Left ventricle myocardium inferior (tissue), 1 donor: ENCODE data around the gene IL12RB1. TPM values are rescaled to one million over a fixed set of nuclear protein-coding genes. Genes with fewer than 3 reads are reported as not detected.
A peak's percentile ranks its signal among the peaks of the same experiment; 100 is the strongest.

Experiments
- DNase-seq: peaks from one replicate; pipeline ENCODE4 v3.0.0-alpha.2; 2020
- H3K27ac ChIP-seq: fragments of 200-600 bp; replicated peaks from 2 replicates; pipeline ENCODE4 v1.8.0; 2021
- H3K27me3 ChIP-seq: fragments of 200-600 bp; 2 replicates; pipeline ENCODE4 v1.8.0; 2021; ENCODE audit warnings: low read depth
- H3K36me3 ChIP-seq: fragments of 200-600 bp; 2 replicates; pipeline ENCODE4 v1.8.0; 2021
- H3K4me1 ChIP-seq: fragments of 200-600 bp; 2 replicates; pipeline ENCODE4 v1.8.0; 2021
- H3K4me3 ChIP-seq: fragments of 200-600 bp; 2 replicates; pipeline ENCODE4 v1.8.0; 2021; ENCODE audit warnings: mild to moderate bottlenecking, moderate library complexity
- H3K9me3 ChIP-seq: fragments of 200-600 bp; replicated peaks from 2 replicates; pipeline ENCODE4 v1.8.0; 2021
- intact Hi-C: fragments of 100-400 bp; cut with micrococcal nuclease; formaldehyde crosslinking; loops from one replicate; pipeline ENCODE4 v1.11.0; 2022
- total RNA-seq: library from RNA; stranded (reverse); fragmentation: NEBNext Ultra II Directional; extraction: Animal tissue kit (Norgen Biotek cat#: 25700); gene quantifications from one replicate; pipeline ENCODE4 v1.2.1, GENCODE V29; 2021
- TF ChIP-seq, protein P1 (sequence below): fragments of 200-600 bp; IDR thresholded peaks from 2 replicates; pipeline ENCODE4 v1.8.0; 2021; ENCODE audit warnings: antibody characterized with exemption, mild to moderate bottlenecking, borderline replicate concordance
- donor health status: DM: no; HTN: yes; CAD: no; lungs with severe emphysema.

Gene IL12RB1
- total RNA-seq, 1 donor from 2014 or later, result 0.44 TPM

GRCh38 chr19:18017275-18018083, 69.3 kb downstream of the IL12RB1 start:
- TF ChIP-seq, protein P1, sequence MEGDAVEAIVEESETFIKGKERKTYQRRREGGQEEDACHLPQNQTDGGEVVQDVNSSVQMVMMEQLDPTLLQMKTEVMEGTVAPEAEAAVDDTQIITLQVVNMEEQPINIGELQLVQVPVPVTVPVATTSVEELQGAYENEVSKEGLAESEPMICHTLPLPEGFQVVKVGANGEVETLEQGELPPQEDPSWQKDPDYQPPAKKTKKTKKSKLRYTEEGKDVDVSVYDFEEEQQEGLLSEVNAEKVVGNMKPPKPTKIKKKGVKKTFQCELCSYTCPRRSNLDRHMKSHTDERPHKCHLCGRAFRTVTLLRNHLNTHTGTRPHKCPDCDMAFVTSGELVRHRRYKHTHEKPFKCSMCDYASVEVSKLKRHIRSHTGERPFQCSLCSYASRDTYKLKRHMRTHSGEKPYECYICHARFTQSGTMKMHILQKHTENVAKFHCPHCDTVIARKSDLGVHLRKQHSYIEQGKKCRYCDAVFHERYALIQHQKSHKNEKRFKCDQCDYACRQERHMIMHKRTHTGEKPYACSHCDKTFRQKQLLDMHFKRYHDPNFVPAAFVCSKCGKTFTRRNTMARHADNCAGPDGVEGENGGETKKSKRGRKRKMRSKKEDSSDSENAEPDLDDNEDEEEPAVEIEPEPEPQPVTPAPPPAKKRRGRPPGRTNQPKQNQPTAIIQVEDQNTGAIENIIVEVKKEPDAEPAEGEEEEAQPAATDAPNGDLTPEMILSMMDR, result no peak
- H3K4me3 ChIP-seq, result no peak overlapping the region
- peaks cover 28% of the 10 kb centered on the region for H3K36me3 ChIP-seq
- H3K27me3 ChIP-seq, result no peaks in the 10 kb centered on the region
- intact Hi-C loops, result no loop called here
- no peak for DNase-seq
- peaks cover 100% of the 10 kb centered on the region for H3K4me1 ChIP-seq
- peak overlapping the region; percentile 98 for H3K27ac ChIP-seq
- H3K9me3 ChIP-seq, result no peaks in the 10 kb centered on the region

GRCh38 chr19:18016209-18016910, 70.4 kb downstream of the IL12RB1 start:
- intact Hi-C loops, result no loop called here
- peaks cover 99% of the 10 kb centered on the region for H3K4me1 ChIP-seq
- H3K27me3 ChIP-seq, result no peaks in the 10 kb centered on the region
- H3K27ac ChIP-seq, result peak overlapping the region; percentile 98
- no peak overlapping the region for H3K4me3 ChIP-seq
- peaks cover 39% of the 10 kb centered on the region for H3K36me3 ChIP-seq
- no peaks in the 10 kb centered on the region for H3K9me3 ChIP-seq
- DNase-seq, result no peak
- TF ChIP-seq, protein P1, result no peak

GRCh38 chr19:18014197-18014596, 72.5 kb downstream of the IL12RB1 start:
- TF ChIP-seq, protein P1, result no peak
- intact Hi-C loops, result no loop called here
- H3K9me3 ChIP-seq, result no peaks in the 10 kb centered on the region
- peaks cover 99% of the 10 kb centered on the region for H3K4me1 ChIP-seq
- peaks cover 61% of the 10 kb centered on the region for H3K36me3 ChIP-seq
- H3K27me3 ChIP-seq, result no peaks in the 10 kb centered on the region
- H3K4me3 ChIP-seq, result peak overlapping the region; percentile 67
- peak overlapping the region; percentile 98 for H3K27ac ChIP-seq
- DNase-seq, result no peak

DNA sequence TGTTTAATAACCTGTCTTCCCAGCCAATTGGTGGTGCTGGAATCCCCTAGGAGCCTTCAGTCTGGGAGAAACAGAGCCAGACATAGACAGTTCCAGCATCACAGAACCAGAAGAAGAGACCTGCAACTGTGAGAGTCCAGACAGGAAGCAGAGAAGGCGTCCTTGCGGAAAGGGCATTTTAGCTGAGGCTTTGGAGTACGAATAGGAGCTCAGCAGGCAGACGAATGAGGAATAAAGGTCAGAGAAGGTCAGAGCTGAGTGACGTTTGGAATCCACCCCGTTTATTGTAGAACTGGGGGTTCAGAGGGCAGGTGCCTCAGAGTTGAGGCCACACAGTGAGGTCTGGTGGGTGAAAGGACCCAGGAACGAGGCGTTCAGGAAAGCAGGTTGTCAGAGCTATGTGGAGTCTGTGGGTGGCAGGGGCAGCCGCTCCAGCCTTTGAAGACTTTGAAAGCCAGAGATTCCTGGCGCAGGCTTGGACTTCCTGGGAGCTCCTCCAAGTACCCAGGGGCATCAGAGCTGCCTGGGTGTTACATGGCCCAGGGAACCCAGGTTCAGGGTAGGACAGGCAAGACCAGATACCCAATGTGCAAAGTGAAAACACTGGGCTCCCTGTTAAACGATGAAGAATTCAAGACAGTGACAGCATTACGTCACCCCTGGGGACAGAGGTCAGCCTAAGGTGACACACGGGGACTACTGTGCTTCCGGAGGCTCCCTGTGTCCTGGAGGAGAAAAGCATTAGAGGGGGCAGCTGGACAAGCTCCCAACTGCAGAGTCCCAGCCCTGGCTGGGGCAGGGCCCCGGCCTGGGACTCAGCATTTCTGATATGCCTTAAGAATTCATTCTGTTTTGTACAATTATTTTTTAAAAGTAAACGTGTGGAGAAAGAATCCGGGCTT, 73.3 kb downstream of the IL12RB1 start:
- no peaks in the 10 kb centered on the region for H3K27me3 ChIP-seq
- TF ChIP-seq, protein P1, result no peak
- H3K4me1 ChIP-seq, result peaks cover 99% of the 10 kb centered on the region
- H3K27ac ChIP-seq, result peak overlapping the region; percentile 98
- peak; percentile 27 for DNase-seq
- H3K36me3 ChIP-seq, result peaks cover 68% of the 10 kb centered on the region
- intact Hi-C loops, result no loop called here
- H3K4me3 ChIP-seq, result peak overlapping the region; percentile 67
- H3K9me3 ChIP-seq, result no peaks in the 10 kb centered on the region

- intact Hi-C loops, result no loop called here
- H3K27me3 ChIP-seq, result no peaks in the 10 kb centered on the region
- H3K27ac ChIP-seq, result peak overlapping the region; percentile 90
- H3K9me3 ChIP-seq, result no peaks in the 10 kb centered on the region
- H3K4me3 ChIP-seq, result peak overlapping the region; percentile 67
- H3K4me1 ChIP-seq, result peaks cover 82% of the 10 kb centered on the region
- TF ChIP-seq, protein P1, result no peak
- no peak for DNase-seq
- peaks cover 62% of the 10 kb centered on the region for H3K36me3 ChIP-seq
These were observed 76.6 kb downstream of the IL12RB1 start for GRCh38 chr19:18010149-18010548.
